K562 (cell line): ENCODE results near the gene ARHGEF7. TPM values are rescaled to one million over a fixed set of nuclear protein-coding genes. Genes with fewer than 3 reads are reported as not detected.

Experiments
- ATAC-seq: fragments of 200-7000 bp; cut with Tn5 transposase; 3 replicates; pipeline ENCODE4 v1.9.1; 2020; ENCODE audit warnings: moderate library complexity
- BruUV-seq: library from RNA; stranded (reverse); fragments of 400-500 nt; replicated peaks from 2 replicates; lab custom pipeline; 2021; lab: Mats Ljungman, UMichigan
- CTCF ChIA-PET: fragments of 300-600 bp; formaldehyde crosslinking; extraction: SDS; loops from one replicate; lab custom pipeline; 2021; ENCODE audit warnings: low intra/inter-chr PET ratio; lab: Yijun Ruan, JAX
- POLR2A ChIA-PET: fragments of 300-600, 350-650 bp; sonication (Branson Sonifier 250); formaldehyde crosslinking; extraction: SDS; loops from one replicate; lab custom pipeline; 2021; ENCODE audit warnings: antibody characterized with exemption, inconsistent platforms; lab: Yijun Ruan, JAX
- DNase-seq, 4 experiments: peaks; one replicate each; pipeline versions ENCODE4 v3.0.0 to v3.0.0-alpha.2; 2011 to 2018; ENCODE audit warnings: low spot score in 3 of 4, mixed read lengths in 3 of 4; ENCODE audit errors: extremely low read depth in 1 of 4
- FAIRE-seq: peaks from 2 replicates; lab custom pipeline; 2011; peaks lifted over from hg19 to GRCh38; lab: Jason Lieb, UNC
- H2AFZ ChIP-seq: 2 replicates; pipeline ENCODE4 v1.6.0; 2011; ENCODE audit warnings: low read depth, low read length, control low read depth, inconsistent platforms
- H3K27ac ChIP-seq: fragments of 200-600 bp; 3 replicates; pipeline ENCODE4 v1.8.0; 2011; ENCODE audit warnings: low read depth, mild to moderate bottlenecking, control low read depth, inconsistent platforms, low read length, moderate library complexity, mixed read lengths; ENCODE audit errors: extremely low read depth
- H3K27me3 ChIP-seq, 2 experiments: fragments of 300-600 bp in 1 of 2; 2 replicates in 1 of 2; 3 replicates in 1 of 2; pipeline versions ENCODE4 v1.6.0 to v1.8.0; 2011; ENCODE audit warnings: inconsistent platforms in 2 of 2, low read length in 2 of 2, mild to moderate bottlenecking in 1 of 2, mixed read lengths in 1 of 2, moderate library complexity in 1 of 2; ENCODE audit not compliant: control insufficient read depth in 2 of 2, insufficient read depth in 2 of 2
- H3K36me3 ChIP-seq: fragments of 300-600 bp; 3 replicates; pipeline ENCODE4 v1.8.0; 2011; ENCODE audit warnings: mild to moderate bottlenecking, low read length, inconsistent platforms; ENCODE audit not compliant: control insufficient read depth, insufficient read depth
- H3K4me1 ChIP-seq, 2 experiments: fragments of 200-600 bp in 1 of 2; replicated peaks in 1 of 2; 2 replicates in 1 of 2; 3 replicates in 1 of 2; pipeline versions ENCODE4 v1.5.1 to v1.8.0; 2011; ENCODE audit warnings: inconsistent platforms in 2 of 2, low read length in 2 of 2, mild to moderate bottlenecking in 1 of 2, mixed read lengths in 1 of 2, moderate library complexity in 1 of 2; ENCODE audit not compliant: control insufficient read depth in 2 of 2, insufficient read depth in 2 of 2
- H3K4me2 ChIP-seq: 2 replicates; pipeline ENCODE4 v1.6.1; 2011; ENCODE audit warnings: low read length, control low read depth, inconsistent platforms, mixed read lengths; ENCODE audit not compliant: insufficient read depth
- H3K4me3 ChIP-seq: fragments of 200-600 bp; sonication (generic), shearing (Covaris generic); 2 replicates; pipeline ENCODE4 v1.5.1; 2016; ENCODE audit warnings: control low read depth, inconsistent platforms
- H3K79me2 ChIP-seq: fragments of 200-600 bp; 3 replicates; pipeline ENCODE4 v1.8.0; 2011; ENCODE audit warnings: low read length, inconsistent platforms; ENCODE audit not compliant: control insufficient read depth, insufficient read depth
- H3K9ac ChIP-seq, 2 experiments: 2 replicates each; pipeline versions ENCODE4 v1.6.0 to v1.6.1; 2011; ENCODE audit warnings: low read depth in 2 of 2, low read length in 2 of 2, control low read depth in 1 of 2, inconsistent platforms in 1 of 2, mild to moderate bottlenecking in 1 of 2, mixed read lengths in 1 of 2; ENCODE audit not compliant: insufficient read depth in 1 of 2
- H3K9me1 ChIP-seq: one replicate; pipeline ENCODE4 v1.6.0; 2011; ENCODE audit warnings: inconsistent platforms, mild to moderate bottlenecking, low read length, moderate library complexity; ENCODE audit not compliant: control insufficient read depth, insufficient read depth
- H3K9me3 ChIP-seq: replicated peaks from 2 replicates; pipeline ENCODE4 v1.5.1; 2011; ENCODE audit warnings: low read depth, low read length, inconsistent platforms; ENCODE audit not compliant: control insufficient read depth, insufficient read depth
- H4K20me1 ChIP-seq: replicated peaks from 2 replicates; pipeline ENCODE4 v1.6.1; 2011; ENCODE audit warnings: low read length, inconsistent platforms, mixed read lengths; ENCODE audit not compliant: control insufficient read depth, insufficient read depth
- ARNT ChIP-seq, 2 experiments: fragments of 450-650 bp; IDR thresholded peaks; 2 replicates each; pipeline ENCODE4 v1.6.1; 2016; ENCODE audit warnings: mild to moderate bottlenecking in 1 of 2
- CGGBP1 ChIP-seq: fragments of 250-450 bp; sonication (Bioruptor Pico); IDR thresholded peaks from 2 replicates; pipeline ENCODE4 v1.9.0; 2021; ENCODE audit warnings: mild to moderate bottlenecking
- CTCFL ChIP-seq: IDR thresholded peaks from 2 replicates; pipeline ENCODE4 v1.6.1; 2011; ENCODE audit warnings: borderline replicate concordance, low read depth, mild to moderate bottlenecking, moderate library complexity, low read length; ENCODE audit not compliant: insufficient read depth, poor library complexity, severe bottlenecking
- DNMT1 ChIP-seq: fragments of 450-650 bp; IDR thresholded peaks from 2 replicates; pipeline ENCODE4 v1.6.1; 2016; ENCODE audit warnings: antibody characterized with exemption, mild to moderate bottlenecking
- E2F1 ChIP-seq: sonication (generic); formaldehyde crosslinking; IDR thresholded peaks from 2 replicates; pipeline ENCODE4 v1.8.1; 2023; ENCODE audit warnings: mild to moderate bottlenecking, missing genetic modification reagents, moderate library complexity
- EP400 ChIP-seq: fragments of 450-650 bp; IDR thresholded peaks from 2 replicates; pipeline ENCODE4 v1.6.1; 2017; ENCODE audit warnings: antibody characterized with exemption, mild to moderate bottlenecking, moderate library complexity
- FOXM1 ChIP-seq, 2 experiments: fragments of 450-650 bp in 1 of 2; sonication (generic) in 1 of 2; formaldehyde crosslinking in 1 of 2; IDR thresholded peaks; 2 replicates each; pipeline versions ENCODE4 v1.6.1 to v1.9.0; 2017 to 2022; ENCODE audit warnings: low read depth in 2 of 2, mild to moderate bottlenecking in 2 of 2, missing genetic modification reagents in 1 of 2, moderate library complexity in 1 of 2
- GMEB1 ChIP-seq: fragments of 250-450 bp; sonication (Bioruptor Pico); IDR thresholded peaks from 2 replicates; pipeline ENCODE4 v1.4.0; 2020; ENCODE audit warnings: mild to moderate bottlenecking
- SNAPC5 ChIP-seq: fragments of 250-450 bp; sonication (Bioruptor Pico); IDR thresholded peaks from 2 replicates; pipeline ENCODE4 v1.8.0; 2021; ENCODE audit warnings: moderate library complexity, mild to moderate bottlenecking, inconsistent platforms
- THAP7 ChIP-seq: fragments of 250-450 bp; sonication (Bioruptor Pico); IDR thresholded peaks from 2 replicates; pipeline ENCODE4 v1.5.0; 2021
- TSHZ1 ChIP-seq: fragments of 250-450 bp; sonication (Bioruptor Pico); IDR thresholded peaks from 2 replicates; pipeline ENCODE4 v1.4.0; 2020; ENCODE audit warnings: mild to moderate bottlenecking, moderate library complexity
- YBX1 ChIP-seq: fragments of 450-650 bp; IDR thresholded peaks from 2 replicates; pipeline ENCODE4 v1.7.1; 2016; ENCODE audit warnings: mild to moderate bottlenecking
- ZNF143 ChIP-seq: sonication (generic); formaldehyde crosslinking; IDR thresholded peaks from 2 replicates; pipeline ENCODE4 v1.9.0; 2022; ENCODE audit warnings: mild to moderate bottlenecking, missing genetic modification reagents
- in situ Hi-C: fragments of 300-500 bp; cut with MboI; formaldehyde crosslinking; loops from 4 replicates; pipeline ENCODE4 v1.15.0; 2018; ENCODE audit warnings: inconsistent platforms, mixed read lengths
- intact Hi-C: fragments of 100-400 bp; cut with micrococcal nuclease; formaldehyde crosslinking; loops from 2 replicates; pipeline ENCODE4 v1.14.2; 2022
- polyA plus RNA-seq, 8 experiments: library from polyadenylated mRNA; depleted of rRNA in 4 of 8; stranded (reverse) in 5 of 8; unstranded in 3 of 8; fragments of >200 nt; fragmentation: Nextera tagmentation in 2 of 8; fragmentation: Illumina TruSeq in 1 of 8; extraction: Ambion mirVana in 2 of 8; extraction: Trizol in 1 of 8; gene quantifications; 2 replicates each; pipeline versions ENCODE4 v1.2.1 to v1.2.3, GENCODE V29; 2011 to 2014; ENCODE audit warnings: inconsistent platforms in 1 of 8, missing spikeins in 1 of 8
- total RNA-seq, 7 experiments: library from RNA; depleted of rRNA in 6 of 7; stranded (reverse); fragments of >200 nt in 6 of 7; fragmentation: Illumina TruSeq in 2 of 7; extraction: Trizol in 2 of 7; gene quantifications; 2 replicates each; pipeline versions ENCODE4 v1.2.1 to v1.2.3, GENCODE V29; 2011 to 2021; ENCODE audit warnings: low replicate concordance in 1 of 7

The ARHGEF7 gene
- total and polyA plus RNA-seq, 9 of the 15 experiments (the other 6 are each of a cell fraction or from before 2014, with no cell fraction given): 2.1 to 26.8 (median 17.5) TPM

- ATAC-seq: no peak
- peaks cover 23 to 60% of the 10 kb centered on the region in 2 experiments for H3K27me3 ChIP-seq
- no peak overlapping the region for H3K27ac ChIP-seq
- TF ChIP-seq FOXM1 (IDR thresholded peaks at IDR 0.05; ENCODE audit: low read depth): no peak
- TF ChIP-seq FOXM1 (CRISPR knock-in tag; IDR thresholded peaks at IDR 0.05; ENCODE audit: low read depth): no peak
- no peak for TF ChIP-seq ZNF143
- no peak for TF ChIP-seq GMEB1 (CRISPR knock-in tag)
- no peak for TF ChIP-seq TSHZ1 (CRISPR knock-in tag)
- no peak for TF ChIP-seq E2F1 (CRISPR knock-in tag)
- no peak for TF ChIP-seq SNAPC5
- no peak for TF ChIP-seq YBX1
- no peak for TF ChIP-seq ARNT (IDR thresholded peaks at IDR 0.05)
- no peak for TF ChIP-seq EP400
- TF ChIP-seq DNMT1: no peak
- no peak for TF ChIP-seq CTCFL
- no peak for TF ChIP-seq THAP7
- no peak for TF ChIP-seq CGGBP1 (CRISPR knock-in tag)
- no peaks in the 10 kb centered on the region for H3K9me1 ChIP-seq
- H3K4me3 ChIP-seq: no peak overlapping the region
- intact Hi-C loops: no loop called here
- no peak for DNase-seq
- BruUV-seq: no TSS peak
- no peaks in the 10 kb centered on the region for H3K79me2 ChIP-seq
- no peaks in the 10 kb centered on the region for H3K9me3 ChIP-seq
- H3K9ac ChIP-seq: no peak overlapping the region
- in situ Hi-C loops: no loop called here
- peaks cover 0 to 6% of the 10 kb centered on the region in 2 experiments; a peak in 2 of 5 replicates for H3K4me1 ChIP-seq
- H3K36me3 ChIP-seq: no peaks in the 10 kb centered on the region
- CTCF ChIA-PET: no interaction called here
- no peaks in the 10 kb centered on the region; the same call in 1 of the 2 replicates for H4K20me1 ChIP-seq
- no peak for FAIRE-seq
- no peak overlapping the region for H2AFZ ChIP-seq
- H3K4me2 ChIP-seq: no peak overlapping the region
- POLR2A ChIA-PET: no interaction called here
These were observed 4.9 kb downstream of the ARHGEF7 start for GRCh38 chr13:111119966-111120365.
